Tibial artery (tissue), 4 donors: ENCODE data around the gene HSD11B2.
A peak's percentile ranks its signal among the peaks of the same experiment; 100 is the strongest.

Source experiments
- DNase-seq, 2 donors: peaks; one replicate each; pipeline ENCODE4 v3.0.0-alpha.2; 2019
- H3K27ac ChIP-seq, 2 donors: fragments of 200-600 bp; sonication (generic) in 1 of 2; 1 replicate in 1 of 2; 2 replicates in 1 of 2; pipeline ENCODE4 v1.5.1; 2018 to 2019; ENCODE audit warnings: mild to moderate bottlenecking in 1 of 2
- H3K27me3 ChIP-seq, 2 donors: fragments of 200-600 bp; sonication (generic) in 1 of 2; one replicate each; pipeline versions ENCODE4 v1.5.1 to v1.6.0; 2016 to 2019
- H3K36me3 ChIP-seq, 3 donors: fragments of 200-600 bp; sonication (generic) in 2 of 3; one replicate each; pipeline ENCODE4 v1.5.1; 2016 to 2019; ENCODE audit warnings: mild to moderate bottlenecking in 2 of 3
- H3K4me1 ChIP-seq, 4 donors: fragments of 200-600 bp; sonication (generic) in 2 of 4; 1 replicate in 3 of 4; 2 replicates in 1 of 4; pipeline ENCODE4 v1.5.1; 2016 to 2019
- H3K4me3 ChIP-seq, 2 donors: fragments of 200-600 bp; sonication (generic) in 1 of 2; 1 replicate in 1 of 2; 2 replicates in 1 of 2; pipeline ENCODE4 v1.5.1; 2018 to 2019; ENCODE audit warnings: mild to moderate bottlenecking in 2 of 2
- H3K9me3 ChIP-seq, 3 donors: fragments of 200-600 bp; sonication (generic) in 1 of 3; one replicate each; pipeline ENCODE4 v1.5.1; 2016 to 2019
- intact Hi-C: fragments of 100-400 bp; cut with DNase I; formaldehyde crosslinking; loops from one replicate; pipeline ENCODE4 v1.15.0; 2023; ENCODE audit warnings: low total_unique reads
- TF ChIP-seq, protein P1 (sequence below), 2 experiments: fragments of 200-600 bp in 1 of 2; fragments of 450-650 bp in 1 of 2; IDR thresholded peaks; one replicate each; pipeline ENCODE4 v1.5.1; 2017 to 2019; ENCODE audit warnings: antibody characterized with exemption in 2 of 2, mild to moderate bottlenecking in 1 of 2, moderate library complexity in 1 of 2

Gene HSD11B2

GRCh38 chr16:67392301-67393059, 38.4 kb upstream of the HSD11B2 start:
- Histone ChIP-seq H3K27ac (peak overlapping the region; percentile 38 to 62), H3K27me3 (peaks cover 0 to 72% of the 10 kb centered on the region in 2 donors), H3K36me3 (no peaks in the 10 kb centered on the region), H3K4me3 (peak overlapping the region; percentile 32 to 48), H3K9me3 (no peaks in the 10 kb centered on the region), H3K4me1 (peaks cover 0 to 58% (median 36%) of the 10 kb centered on the region in 4 donors)
- TF ChIP-seq, protein P1, sequence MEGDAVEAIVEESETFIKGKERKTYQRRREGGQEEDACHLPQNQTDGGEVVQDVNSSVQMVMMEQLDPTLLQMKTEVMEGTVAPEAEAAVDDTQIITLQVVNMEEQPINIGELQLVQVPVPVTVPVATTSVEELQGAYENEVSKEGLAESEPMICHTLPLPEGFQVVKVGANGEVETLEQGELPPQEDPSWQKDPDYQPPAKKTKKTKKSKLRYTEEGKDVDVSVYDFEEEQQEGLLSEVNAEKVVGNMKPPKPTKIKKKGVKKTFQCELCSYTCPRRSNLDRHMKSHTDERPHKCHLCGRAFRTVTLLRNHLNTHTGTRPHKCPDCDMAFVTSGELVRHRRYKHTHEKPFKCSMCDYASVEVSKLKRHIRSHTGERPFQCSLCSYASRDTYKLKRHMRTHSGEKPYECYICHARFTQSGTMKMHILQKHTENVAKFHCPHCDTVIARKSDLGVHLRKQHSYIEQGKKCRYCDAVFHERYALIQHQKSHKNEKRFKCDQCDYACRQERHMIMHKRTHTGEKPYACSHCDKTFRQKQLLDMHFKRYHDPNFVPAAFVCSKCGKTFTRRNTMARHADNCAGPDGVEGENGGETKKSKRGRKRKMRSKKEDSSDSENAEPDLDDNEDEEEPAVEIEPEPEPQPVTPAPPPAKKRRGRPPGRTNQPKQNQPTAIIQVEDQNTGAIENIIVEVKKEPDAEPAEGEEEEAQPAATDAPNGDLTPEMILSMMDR (IDR thresholded peaks at IDR 0.05), result no peak
- intact Hi-C loops, result no loop called here
- DNase-seq, result peak in 1 of 2 donors; percentile 62

- H3K9me3 ChIP-seq, result no peaks in the 10 kb centered on the region
- peak within 1 kb of the TSS; percentile 60 to 62 for H3K27ac ChIP-seq
- DNase-seq, result peak; percentile 89 to 90
- peaks cover 0 to 78% of the 10 kb centered on the region in 2 donors for H3K27me3 ChIP-seq
- intact Hi-C loops, result no loop called here
- TF ChIP-seq, protein P1 (IDR thresholded peaks at IDR 0.05), result peak; percentile 59 to 70
- peak within 1 kb of the TSS; percentile 32 to 48 for H3K4me3 ChIP-seq
- peaks cover 0 to 63% (median 38%) of the 10 kb centered on the region in 4 donors for H3K4me1 ChIP-seq
- H3K36me3 ChIP-seq, result no peaks in the 10 kb centered on the region
These were observed 37.7 kb upstream of the HSD11B2 start, which contains the start of gene TPPP3 for GRCh38 chr16:67393111-67393787. TSS of gene TPPP3 (minus strand) at chr16:67393498. CDS start at chr16:67391111, 2,387 bp downstream.

GRCh38 chr16:67393788-67394154, 37.1 kb upstream of the HSD11B2 start:
- TF ChIP-seq, protein P1 (IDR thresholded peaks at IDR 0.05), result no peak
- Histone ChIP-seq H3K4me3 (peak overlapping the region; percentile 32 to 48), H3K9me3 (no peaks in the 10 kb centered on the region), H3K4me1 (peaks cover 0 to 63% (median 38%) of the 10 kb centered on the region in 4 donors), H3K27ac (peak overlapping the region; percentile 60 to 62), H3K27me3 (peaks cover 0 to 78% of the 10 kb centered on the region in 2 donors), H3K36me3 (no peaks in the 10 kb centered on the region)
- intact Hi-C loops, result no loop called here
- DNase-seq, result peak in 1 of 2 donors; percentile 65

- TF ChIP-seq, protein P1 (IDR thresholded peaks at IDR 0.05), result no peak
- Histone ChIP-seq H3K27ac (peak overlapping the region; percentile 60 to 62), H3K36me3 (no peaks in the 10 kb centered on the region), H3K4me3 (peak overlapping the region; percentile 32 to 48), H3K27me3 (peaks cover 0 to 84% of the 10 kb centered on the region in 2 donors), H3K4me1 (peaks cover 0 to 70% (median 40%) of the 10 kb centered on the region in 4 donors), H3K9me3 (no peaks in the 10 kb centered on the region)
- intact Hi-C loops, result no loop called here
- peak in 1 of 2 donors; percentile 68 for DNase-seq
These were observed 36.5 kb upstream of the HSD11B2 start for GRCh38 chr16:67394155-67395104.

DNA sequence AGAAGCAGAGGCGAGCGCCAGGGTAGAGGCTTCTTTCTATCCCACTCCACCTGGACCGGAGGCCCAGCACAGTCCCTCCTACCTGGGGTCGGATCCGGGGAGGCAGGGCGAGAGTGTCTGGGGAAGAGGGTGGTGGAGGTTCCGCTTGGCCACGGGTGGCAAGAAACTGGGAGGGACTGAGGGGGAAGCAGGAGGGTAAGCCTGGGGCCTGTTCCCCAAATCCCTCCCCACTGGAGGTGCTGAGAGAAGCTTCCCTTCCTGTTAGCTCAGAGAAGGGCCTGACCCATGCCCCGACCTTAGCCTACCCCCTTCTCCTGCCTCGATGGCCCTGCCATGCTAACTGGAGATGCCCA, 35.8 kb upstream of the HSD11B2 start:
- Histone ChIP-seq H3K36me3 (no peaks in the 10 kb centered on the region), H3K27ac (no peak overlapping the region), H3K9me3 (no peaks in the 10 kb centered on the region), H3K4me1 (peaks cover 0 to 74% (median 41%) of the 10 kb centered on the region in 4 donors), H3K27me3 (peaks cover 0 to 88% of the 10 kb centered on the region in 2 donors), H3K4me3 (no peak overlapping the region)
- intact Hi-C loops, result no loop called here
- DNase-seq, result no peak
- TF ChIP-seq, protein P1 (IDR thresholded peaks at IDR 0.05), result no peak
